Measurements from ENCODE around the gene LMF1.

The LMF1 gene

GRCh38 chr16:896261-897199 is 74.3 kb downstream of the LMF1 start:
- TF ChIP-seq, protein P1, sequence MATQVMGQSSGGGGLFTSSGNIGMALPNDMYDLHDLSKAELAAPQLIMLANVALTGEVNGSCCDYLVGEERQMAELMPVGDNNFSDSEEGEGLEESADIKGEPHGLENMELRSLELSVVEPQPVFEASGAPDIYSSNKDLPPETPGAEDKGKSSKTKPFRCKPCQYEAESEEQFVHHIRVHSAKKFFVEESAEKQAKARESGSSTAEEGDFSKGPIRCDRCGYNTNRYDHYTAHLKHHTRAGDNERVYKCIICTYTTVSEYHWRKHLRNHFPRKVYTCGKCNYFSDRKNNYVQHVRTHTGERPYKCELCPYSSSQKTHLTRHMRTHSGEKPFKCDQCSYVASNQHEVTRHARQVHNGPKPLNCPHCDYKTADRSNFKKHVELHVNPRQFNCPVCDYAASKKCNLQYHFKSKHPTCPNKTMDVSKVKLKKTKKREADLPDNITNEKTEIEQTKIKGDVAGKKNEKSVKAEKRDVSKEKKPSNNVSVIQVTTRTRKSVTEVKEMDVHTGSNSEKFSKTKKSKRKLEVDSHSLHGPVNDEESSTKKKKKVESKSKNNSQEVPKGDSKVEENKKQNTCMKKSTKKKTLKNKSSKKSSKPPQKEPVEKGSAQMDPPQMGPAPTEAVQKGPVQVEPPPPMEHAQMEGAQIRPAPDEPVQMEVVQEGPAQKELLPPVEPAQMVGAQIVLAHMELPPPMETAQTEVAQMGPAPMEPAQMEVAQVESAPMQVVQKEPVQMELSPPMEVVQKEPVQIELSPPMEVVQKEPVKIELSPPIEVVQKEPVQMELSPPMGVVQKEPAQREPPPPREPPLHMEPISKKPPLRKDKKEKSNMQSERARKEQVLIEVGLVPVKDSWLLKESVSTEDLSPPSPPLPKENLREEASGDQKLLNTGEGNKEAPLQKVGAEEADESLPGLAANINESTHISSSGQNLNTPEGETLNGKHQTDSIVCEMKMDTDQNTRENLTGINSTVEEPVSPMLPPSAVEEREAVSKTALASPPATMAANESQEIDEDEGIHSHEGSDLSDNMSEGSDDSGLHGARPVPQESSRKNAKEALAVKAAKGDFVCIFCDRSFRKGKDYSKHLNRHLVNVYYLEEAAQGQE (IDR thresholded peaks at IDR 0.05; ENCODE audit: insufficient read depth in 1 of 2, low read depth in 2 of 2, low read length in 2 of 2): no peak
- TF ChIP-seq POLR2AphosphoS5 (IDR thresholded peaks at IDR 0.05; ENCODE audit: low read depth, low read length) (no peak), FOXP2 (optimal IDR thresholded peaks at IDR 0.05; ENCODE audit: borderline replicate concordance, extremely low read depth, extremely low read length, insufficient read depth) (no peak), TAF1 (IDR thresholded peaks at IDR 0.05; ENCODE audit: borderline replicate concordance, insufficient read depth, low read length) (no peak), SIN3A (IDR thresholded peaks at IDR 0.05; ENCODE audit: borderline replicate concordance, insufficient read depth, low read length) (no peak)

DNA sequence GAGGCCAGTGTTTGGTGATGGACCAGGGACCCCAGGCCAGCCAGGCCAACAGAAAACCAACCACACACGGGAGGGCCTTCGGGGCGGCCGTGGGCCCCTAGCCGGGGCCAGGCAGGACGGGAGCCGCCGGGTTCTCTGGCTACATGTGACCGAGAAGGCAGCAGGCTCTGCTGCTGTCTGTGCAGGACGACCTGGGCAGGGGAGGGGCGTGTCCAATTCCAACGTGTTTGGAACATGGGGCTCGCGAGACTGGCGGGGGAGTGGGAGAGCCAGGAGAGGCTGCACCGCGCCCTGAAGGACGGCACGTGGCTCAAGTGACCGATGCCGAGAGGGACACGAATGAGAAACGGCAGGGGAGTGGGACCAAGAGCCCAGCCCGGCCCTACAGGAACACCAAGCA is 75.4 kb downstream of the LMF1 start:
- TF ChIP-seq SIN3A (IDR thresholded peaks at IDR 0.05; ENCODE audit: borderline replicate concordance, insufficient read depth, low read length): no peak
- TF ChIP-seq POLR2AphosphoS5 (IDR thresholded peaks at IDR 0.05; ENCODE audit: low read depth, low read length): no peak
- TF ChIP-seq FOXP2 (optimal IDR thresholded peaks at IDR 0.05; ENCODE audit: borderline replicate concordance, extremely low read depth, extremely low read length, insufficient read depth): no peak

- TF ChIP-seq TAF1 (IDR thresholded peaks at IDR 0.05; ENCODE audit: borderline replicate concordance, insufficient read depth, low read length) (no peak), SIN3A (IDR thresholded peaks at IDR 0.05; ENCODE audit: borderline replicate concordance, insufficient read depth, low read length) (no peak), FOXP2 (optimal IDR thresholded peaks at IDR 0.05; ENCODE audit: borderline replicate concordance, extremely low read depth, extremely low read length, insufficient read depth) (no peak), POLR2AphosphoS5 (IDR thresholded peaks at IDR 0.05; ENCODE audit: low read depth, low read length) (no peak)
- TF ChIP-seq, protein P1 (IDR thresholded peaks at IDR 0.05; ENCODE audit: insufficient read depth in 1 of 2, low read depth in 2 of 2, low read length in 2 of 2): no peak
Observed at GRCh38 chr16:894841-895240, 75.9 kb downstream of the LMF1 start.

GRCh38 chr16:894136-894535 is 76.6 kb downstream of the LMF1 start:
- TF ChIP-seq FOXP2 (optimal IDR thresholded peaks at IDR 0.05; ENCODE audit: borderline replicate concordance, extremely low read depth, extremely low read length, insufficient read depth): no peak
- no peak for TF ChIP-seq POLR2AphosphoS5 (IDR thresholded peaks at IDR 0.05; ENCODE audit: low read depth, low read length)
- TF ChIP-seq, protein P1 (IDR thresholded peaks at IDR 0.05; ENCODE audit: insufficient read depth in 1 of 2, low read depth in 2 of 2, low read length in 2 of 2): no peak
- TF ChIP-seq SIN3A (IDR thresholded peaks at IDR 0.05; ENCODE audit: borderline replicate concordance, insufficient read depth, low read length): no peak
- TF ChIP-seq TAF1 (IDR thresholded peaks at IDR 0.05; ENCODE audit: borderline replicate concordance, insufficient read depth, low read length): no peak

- no peak for TF ChIP-seq TAF1 (IDR thresholded peaks at IDR 0.05; ENCODE audit: borderline replicate concordance, insufficient read depth, low read length)
- no peak for TF ChIP-seq FOXP2 (optimal IDR thresholded peaks at IDR 0.05; ENCODE audit: borderline replicate concordance, extremely low read depth, extremely low read length, insufficient read depth)
- no peak for TF ChIP-seq POLR2AphosphoS5 (IDR thresholded peaks at IDR 0.05; ENCODE audit: low read depth, low read length)
- TF ChIP-seq SIN3A (IDR thresholded peaks at IDR 0.05; ENCODE audit: borderline replicate concordance, insufficient read depth, low read length): no peak
- TF ChIP-seq, protein P1 (IDR thresholded peaks at IDR 0.05; ENCODE audit: insufficient read depth in 1 of 2, low read depth in 2 of 2, low read length in 2 of 2): no peak
Observed at GRCh38 chr16:893360-893759, 77.4 kb downstream of the LMF1 start.

All from PFSK-1 (cell line).